NCI-H146 treated with DMSO at 0.1 percent for 48 hours (cell line): ENCODE measurements around the gene PGRMC2.

ENCODE experiments used
- DNase-seq: peaks from one replicate; lab custom pipeline; 2025; ENCODE audit not compliant: unreplicated experiment; lab: John Stamatoyannopoulos, UW

PGRMC2 gene

DNA sequence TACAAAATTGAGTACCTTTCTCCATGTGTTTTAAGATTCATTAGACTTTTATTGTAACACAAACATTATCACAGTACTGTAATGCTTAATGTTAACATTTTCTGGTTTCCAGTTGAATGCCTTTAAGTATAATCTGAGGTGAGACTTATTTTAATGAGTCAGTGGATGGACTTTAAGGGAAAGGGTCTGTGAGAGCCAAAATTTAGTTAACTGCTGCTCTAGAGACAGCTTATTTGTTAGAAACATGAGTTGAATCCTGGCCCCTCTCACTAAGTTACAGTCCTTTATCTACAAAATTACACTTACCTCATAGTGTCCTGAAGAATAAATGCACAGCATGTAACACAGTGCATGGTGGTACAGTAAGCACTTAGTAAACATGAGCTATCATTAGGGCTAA, 66.0 kb downstream of the PGRMC2 start:
- peak; percentile 18 for DNase-seq

- DNase-seq = peak; percentile 2
These were observed 67.1 kb downstream of the PGRMC2 start for GRCh38 chr4:128220286-128221235.
